K562 (cell line): ENCODE results near the gene HOXB3. TPM values are rescaled to one million over a fixed set of nuclear protein-coding genes. Genes with fewer than 3 reads are reported as not detected.

Source experiments
- ATAC-seq: fragments of 200-7000 bp; cut with Tn5 transposase; 3 replicates; pipeline ENCODE4 v1.9.1; 2020; ENCODE audit warnings: moderate library complexity
- BruUV-seq: library from RNA; stranded (reverse); fragments of 400-500 nt; replicated peaks from 2 replicates; lab custom pipeline; 2021; lab: Mats Ljungman, UMichigan
- CTCF ChIA-PET: fragments of 300-600 bp; formaldehyde crosslinking; extraction: SDS; loops from one replicate; lab custom pipeline; 2021; ENCODE audit warnings: low intra/inter-chr PET ratio; lab: Yijun Ruan, JAX
- POLR2A ChIA-PET: fragments of 300-600, 350-650 bp; sonication (Branson Sonifier 250); formaldehyde crosslinking; extraction: SDS; loops from one replicate; lab custom pipeline; 2021; ENCODE audit warnings: antibody characterized with exemption, inconsistent platforms; lab: Yijun Ruan, JAX
- DNase-seq, 4 experiments: peaks; one replicate each; pipeline versions ENCODE4 v3.0.0 to v3.0.0-alpha.2; 2011 to 2018; ENCODE audit warnings: low spot score in 3 of 4, mixed read lengths in 3 of 4; ENCODE audit errors: extremely low read depth in 1 of 4
- FAIRE-seq: peaks from 2 replicates; lab custom pipeline; 2011; peaks lifted over from hg19 to GRCh38; lab: Jason Lieb, UNC
- H2AFZ ChIP-seq: 2 replicates; pipeline ENCODE4 v1.6.0; 2011; ENCODE audit warnings: low read depth, low read length, control low read depth, inconsistent platforms
- H3K27ac ChIP-seq: fragments of 200-600 bp; 3 replicates; pipeline ENCODE4 v1.8.0; 2011; ENCODE audit warnings: low read depth, mild to moderate bottlenecking, control low read depth, inconsistent platforms, low read length, moderate library complexity, mixed read lengths; ENCODE audit errors: extremely low read depth
- H3K27me3 ChIP-seq, 2 experiments: fragments of 300-600 bp in 1 of 2; 2 replicates in 1 of 2; 3 replicates in 1 of 2; pipeline versions ENCODE4 v1.6.0 to v1.8.0; 2011; ENCODE audit warnings: inconsistent platforms in 2 of 2, low read length in 2 of 2, mild to moderate bottlenecking in 1 of 2, mixed read lengths in 1 of 2, moderate library complexity in 1 of 2; ENCODE audit not compliant: control insufficient read depth in 2 of 2, insufficient read depth in 2 of 2
- H3K36me3 ChIP-seq: fragments of 300-600 bp; 3 replicates; pipeline ENCODE4 v1.8.0; 2011; ENCODE audit warnings: mild to moderate bottlenecking, low read length, inconsistent platforms; ENCODE audit not compliant: control insufficient read depth, insufficient read depth
- H3K4me1 ChIP-seq, 2 experiments: fragments of 200-600 bp in 1 of 2; replicated peaks in 1 of 2; 2 replicates in 1 of 2; 3 replicates in 1 of 2; pipeline versions ENCODE4 v1.5.1 to v1.8.0; 2011; ENCODE audit warnings: inconsistent platforms in 2 of 2, low read length in 2 of 2, mild to moderate bottlenecking in 1 of 2, mixed read lengths in 1 of 2, moderate library complexity in 1 of 2; ENCODE audit not compliant: control insufficient read depth in 2 of 2, insufficient read depth in 2 of 2
- H3K4me2 ChIP-seq: 2 replicates; pipeline ENCODE4 v1.6.1; 2011; ENCODE audit warnings: low read length, control low read depth, inconsistent platforms, mixed read lengths; ENCODE audit not compliant: insufficient read depth
- H3K4me3 ChIP-seq: fragments of 200-600 bp; sonication (generic), shearing (Covaris generic); 2 replicates; pipeline ENCODE4 v1.5.1; 2016; ENCODE audit warnings: control low read depth, inconsistent platforms
- H3K79me2 ChIP-seq: fragments of 200-600 bp; 3 replicates; pipeline ENCODE4 v1.8.0; 2011; ENCODE audit warnings: low read length, inconsistent platforms; ENCODE audit not compliant: control insufficient read depth, insufficient read depth
- H3K9ac ChIP-seq, 2 experiments: 2 replicates each; pipeline versions ENCODE4 v1.6.0 to v1.6.1; 2011; ENCODE audit warnings: low read depth in 2 of 2, low read length in 2 of 2, control low read depth in 1 of 2, inconsistent platforms in 1 of 2, mild to moderate bottlenecking in 1 of 2, mixed read lengths in 1 of 2; ENCODE audit not compliant: insufficient read depth in 1 of 2
- H3K9me1 ChIP-seq: one replicate; pipeline ENCODE4 v1.6.0; 2011; ENCODE audit warnings: inconsistent platforms, mild to moderate bottlenecking, low read length, moderate library complexity; ENCODE audit not compliant: control insufficient read depth, insufficient read depth
- H3K9me3 ChIP-seq: replicated peaks from 2 replicates; pipeline ENCODE4 v1.5.1; 2011; ENCODE audit warnings: low read depth, low read length, inconsistent platforms; ENCODE audit not compliant: control insufficient read depth, insufficient read depth
- H4K20me1 ChIP-seq: replicated peaks from 2 replicates; pipeline ENCODE4 v1.6.1; 2011; ENCODE audit warnings: low read length, inconsistent platforms, mixed read lengths; ENCODE audit not compliant: control insufficient read depth, insufficient read depth
- BACH1 ChIP-seq: fragments of 200-800 bp; sonication (Bioruptor generic); IDR thresholded peaks from 2 replicates; pipeline ENCODE4 v1.6.1; 2016; ENCODE audit warnings: missing genetic modification characterization, missing compliant biosample characterization
- DACH1 ChIP-seq: fragments of 450-650 bp; IDR thresholded peaks from 2 replicates; pipeline ENCODE4 v1.6.1; 2018; ENCODE audit not compliant: partially characterized antibody
- FOXK1 ChIP-seq: sonication (generic); formaldehyde crosslinking; IDR thresholded peaks from 2 replicates; pipeline ENCODE4 v1.8.0; 2022; ENCODE audit warnings: missing genetic modification reagents, mild to moderate bottlenecking, borderline replicate concordance
- GABPB1 ChIP-seq: sonication (generic); formaldehyde crosslinking; IDR thresholded peaks from 2 replicates; pipeline ENCODE4 v1.8.0; 2022; ENCODE audit warnings: mild to moderate bottlenecking, missing genetic modification reagents
- JUND ChIP-seq, 2 experiments: IDR thresholded peaks; 2 replicates in 1 of 2; 3 replicates in 1 of 2; pipeline ENCODE4 v1.6.1; 2011; ENCODE audit warnings: borderline replicate concordance in 2 of 2, low read depth in 2 of 2, low read length in 2 of 2, improper control_type of control experiment in 1 of 2, missing biosample characterization in 1 of 2, missing genetic modification characterization in 1 of 2, missing genetic modification reagents in 1 of 2
- MBD2 ChIP-seq: sonication (generic); IDR thresholded peaks from 2 replicates; pipeline ENCODE4 v1.6.1; 2016; ENCODE audit warnings: low read depth, borderline replicate concordance
- RBFOX2 ChIP-seq: fragments of 200-400 bp; formaldehyde crosslinking; IDR thresholded peaks from 2 replicates; pipeline ENCODE4 v1.6.1; 2017; ENCODE audit warnings: low read depth, mild to moderate bottlenecking, low read length, moderate library complexity
- RCOR1 ChIP-seq, 2 experiments: IDR thresholded peaks; 2 replicates each; pipeline ENCODE4 v1.6.1; 2012; ENCODE audit warnings: low read depth in 2 of 2, low read length in 2 of 2, borderline replicate concordance in 1 of 2, improper control_type of control experiment in 1 of 2
- SAFB ChIP-seq: fragments of 200-400 bp; formaldehyde crosslinking; IDR thresholded peaks from 2 replicates; pipeline ENCODE4 v1.6.1; 2017; ENCODE audit warnings: low read depth, low read length, borderline replicate concordance
- SREBF1 ChIP-seq: fragments of 150-350 bp; IDR thresholded peaks from 2 replicates; pipeline ENCODE4 v1.6.1; 2014; ENCODE audit warnings: antibody characterized with exemption, low read depth, low read length, borderline replicate concordance
- SRSF9 ChIP-seq: fragments of 200-400 bp; formaldehyde crosslinking; IDR thresholded peaks from 2 replicates; pipeline ENCODE4 v1.6.1; 2017; ENCODE audit warnings: low read depth, low read length, borderline replicate concordance
- ZBTB26 ChIP-seq: fragments of 450-650 bp; formaldehyde crosslinking; IDR thresholded peaks from 2 replicates; pipeline ENCODE4 v1.4.0; 2022; ENCODE audit warnings: missing genetic modification characterization
- ZBTB33 ChIP-seq: sonication (generic); formaldehyde crosslinking; IDR thresholded peaks from 2 replicates; pipeline ENCODE4 v1.8.1; 2023; ENCODE audit warnings: mild to moderate bottlenecking, missing genetic modification reagents
- ZNF77 ChIP-seq: fragments of 250-450 bp; sonication (Bioruptor Pico); IDR thresholded peaks from 2 replicates; pipeline ENCODE4 v1.5.0; 2020
- WGBS: fragments of 100-300 bp; shearing (Covaris generic); methylation state at CpG from one replicate; pipeline ENCODE4 v1.1.6; 2016; ENCODE audit warnings: low coverage, mixed read lengths; ENCODE audit not compliant: insufficient coverage; ENCODE audit errors: missing lambda C conversion rate; 5-methylcytosine and 5-hydroxymethylcytosine counted together
- in situ Hi-C: fragments of 300-500 bp; cut with MboI; formaldehyde crosslinking; loops from 4 replicates; pipeline ENCODE4 v1.15.0; 2018; ENCODE audit warnings: inconsistent platforms, mixed read lengths
- intact Hi-C: fragments of 100-400 bp; cut with micrococcal nuclease; formaldehyde crosslinking; loops from 2 replicates; pipeline ENCODE4 v1.14.2; 2022
- polyA plus RNA-seq, 8 experiments: library from polyadenylated mRNA; depleted of rRNA in 4 of 8; stranded (reverse) in 5 of 8; unstranded in 3 of 8; fragments of >200 nt; fragmentation: Nextera tagmentation in 2 of 8; fragmentation: Illumina TruSeq in 1 of 8; extraction: Ambion mirVana in 2 of 8; extraction: Trizol in 1 of 8; gene quantifications; 2 replicates each; pipeline versions ENCODE4 v1.2.1 to v1.2.3, GENCODE V29; 2011 to 2014; ENCODE audit warnings: inconsistent platforms in 1 of 8, missing spikeins in 1 of 8
- total RNA-seq, 7 experiments: library from RNA; depleted of rRNA in 6 of 7; stranded (reverse); fragments of >200 nt in 6 of 7; fragmentation: Illumina TruSeq in 2 of 7; extraction: Trizol in 2 of 7; gene quantifications; 2 replicates each; pipeline versions ENCODE4 v1.2.1 to v1.2.3, GENCODE V29; 2011 to 2021; ENCODE audit warnings: low replicate concordance in 1 of 7

HOXB3 gene
- total and polyA plus RNA-seq, 9 of the 15 experiments (the other 6 are each of a cell fraction or from before 2014, with no cell fraction given) = 2.4 to 41.3 (median 20.2) TPM

GRCh38 chr17:48597778-48598631 is 8.0 kb upstream of the HOXB3 start:
- BruUV-seq = no TSS peak
- no peak overlapping the region for H3K9ac ChIP-seq
- H3K4me1 ChIP-seq = peaks cover 29 to 66% of the 10 kb centered on the region in 2 experiments; a peak in 4 of 5 replicates
- WGBS = 94% methylated on average over 37 of the region's 68 CpGs
- no peak overlapping the region for H2AFZ ChIP-seq
- intact Hi-C loops = no loop called here
- H3K9me3 ChIP-seq = no peaks in the 10 kb centered on the region
- in situ Hi-C loops = no loop called here
- no peak overlapping the region for H3K4me2 ChIP-seq
- no peaks in the 10 kb centered on the region; the same call in 1 of the 2 replicates for H4K20me1 ChIP-seq
- FAIRE-seq = no peak
- no peak overlapping the region for H3K4me3 ChIP-seq
- no peaks in the 10 kb centered on the region for H3K9me1 ChIP-seq
- peaks cover 45% of the 10 kb centered on the region for H3K79me2 ChIP-seq
- CTCF ChIA-PET = no interaction called here
- no peaks in the 10 kb centered on the region for H3K27me3 ChIP-seq
- no peak overlapping the region for H3K27ac ChIP-seq
- no peak for DNase-seq
- POLR2A ChIA-PET = interaction anchor here (1.1 to 2.3 kb wide), 2 partner anchors 9 to 11 kb away, joined by 5 to 10 read pairs; no protein-coding TSS in a partner anchor
- H3K36me3 ChIP-seq = no peaks in the 10 kb centered on the region; the same call in 2 of the 3 replicates
- TF ChIP-seq RCOR1 (IDR thresholded peaks at IDR 0.05; ENCODE audit: borderline replicate concordance in 1 of 2, low read depth in 2 of 2, low read length in 2 of 2) (no peak), SAFB (no peak), SRSF9 (no peak), BACH1 (tag) (no peak), ZBTB26 (CRISPR knock-in tag) (no peak), FOXK1 (CRISPR knock-in tag) (no peak), SREBF1 (no peak), DACH1 (no peak), JUND (IDR thresholded peaks at IDR 0.05; ENCODE audit: borderline replicate concordance, low read depth, low read length) (no peak), JUND (tag; IDR thresholded peaks at IDR 0.05; ENCODE audit: borderline replicate concordance, low read depth, low read length) (no peak), ZNF77 (CRISPR knock-in tag) (no peak), MBD2 (no peak), ZBTB33 (CRISPR knock-in tag) (peak; percentile 88), RBFOX2 (peak; percentile 31; the same call in 1 of the 2 replicates), GABPB1 (CRISPR knock-in tag) (no peak)
- no peak for ATAC-seq
